Upper lobe of left lung (tissue), 4 donors: Measurements from ENCODE around the gene GATAD2B.

Source experiments
- EP300 ChIP-seq, 4 donors: sonication (generic); formaldehyde crosslinking; IDR thresholded peaks; one replicate each; pipeline ENCODE4 v1.5.1; 2017; ENCODE audit warnings: antibody characterized with exemption in 4 of 4, control low read depth in 2 of 4
- POLR2A ChIP-seq, 4 donors: fragments of 450-650 bp; IDR thresholded peaks; one replicate each; pipeline ENCODE4 v1.5.1; 2016 to 2017; ENCODE audit warnings: antibody characterized with exemption in 4 of 4, mild to moderate bottlenecking in 2 of 4
- POLR2AphosphoS5 ChIP-seq, 2 donors: sonication (generic); formaldehyde crosslinking; IDR thresholded peaks; one replicate each; pipeline ENCODE4 v1.5.1; 2017; ENCODE audit warnings: antibody characterized with exemption in 2 of 2
- TF ChIP-seq, protein P1 (sequence below), 6 experiments: fragments of 450-650 bp in 4 of 6; fragments of 200-600 bp in 2 of 6; sonication (generic) in 2 of 6; IDR thresholded peaks; one replicate each; pipeline ENCODE4 v1.5.1; 2016 to 2019; ENCODE audit warnings: antibody characterized with exemption in 6 of 6

DNA sequence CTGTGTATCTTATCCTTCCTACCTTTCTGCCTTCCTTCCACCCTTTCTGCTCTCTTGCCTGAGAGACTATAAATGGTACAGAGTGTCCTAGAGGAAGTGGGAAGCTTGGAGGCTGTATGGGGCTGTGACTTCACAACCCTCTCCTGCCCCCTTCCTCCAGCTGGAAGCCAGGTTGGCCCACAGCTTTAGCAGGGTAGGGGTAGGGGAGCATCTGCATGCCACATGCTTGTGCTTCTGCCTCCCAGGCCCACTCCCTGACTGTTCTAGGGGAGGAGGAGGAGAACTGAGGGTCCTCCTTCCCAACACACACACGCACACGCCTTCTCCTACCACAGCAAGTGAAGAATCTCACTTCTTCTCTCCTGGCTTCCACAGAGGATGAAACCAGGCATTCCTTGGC, 151.5 kb downstream of the GATAD2B start:
- TF ChIP-seq, protein P1, sequence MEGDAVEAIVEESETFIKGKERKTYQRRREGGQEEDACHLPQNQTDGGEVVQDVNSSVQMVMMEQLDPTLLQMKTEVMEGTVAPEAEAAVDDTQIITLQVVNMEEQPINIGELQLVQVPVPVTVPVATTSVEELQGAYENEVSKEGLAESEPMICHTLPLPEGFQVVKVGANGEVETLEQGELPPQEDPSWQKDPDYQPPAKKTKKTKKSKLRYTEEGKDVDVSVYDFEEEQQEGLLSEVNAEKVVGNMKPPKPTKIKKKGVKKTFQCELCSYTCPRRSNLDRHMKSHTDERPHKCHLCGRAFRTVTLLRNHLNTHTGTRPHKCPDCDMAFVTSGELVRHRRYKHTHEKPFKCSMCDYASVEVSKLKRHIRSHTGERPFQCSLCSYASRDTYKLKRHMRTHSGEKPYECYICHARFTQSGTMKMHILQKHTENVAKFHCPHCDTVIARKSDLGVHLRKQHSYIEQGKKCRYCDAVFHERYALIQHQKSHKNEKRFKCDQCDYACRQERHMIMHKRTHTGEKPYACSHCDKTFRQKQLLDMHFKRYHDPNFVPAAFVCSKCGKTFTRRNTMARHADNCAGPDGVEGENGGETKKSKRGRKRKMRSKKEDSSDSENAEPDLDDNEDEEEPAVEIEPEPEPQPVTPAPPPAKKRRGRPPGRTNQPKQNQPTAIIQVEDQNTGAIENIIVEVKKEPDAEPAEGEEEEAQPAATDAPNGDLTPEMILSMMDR (IDR thresholded peaks at IDR 0.05) = no peak
- TF ChIP-seq EP300 (IDR thresholded peaks at IDR 0.05) (no peak), POLR2AphosphoS5 (IDR thresholded peaks at IDR 0.05) (peak in 1 of 2 donors; percentile 0), POLR2A (IDR thresholded peaks at IDR 0.05) (no peak)
